Gastroesophageal sphincter (tissue), 4 donors: Measurements from ENCODE around the gene PCSK4. TPM values are rescaled to one million over a fixed set of nuclear protein-coding genes. Genes with fewer than 3 reads are reported as not detected.

Source experiments
- ATAC-seq: fragments of 150-250 bp; one replicate; pipeline ENCODE4 v1.9.1; 2016; ENCODE audit warnings: mild to moderate bottlenecking, moderate library complexity
- H3K27ac ChIP-seq, 4 donors: fragments of 200-600 bp; sonication (generic) in 3 of 4; 1 replicate in 3 of 4; 2 replicates in 1 of 4; pipeline ENCODE4 v1.5.1; 2016 to 2019
- H3K27me3 ChIP-seq: fragments of 200-600 bp; sonication (generic); one replicate; pipeline ENCODE4 v1.5.1; 2019
- H3K36me3 ChIP-seq, 2 donors: fragments of 200-600 bp; sonication (generic); one replicate each; pipeline ENCODE4 v1.5.1; 2019; ENCODE audit warnings: control low read depth in 1 of 2
- H3K4me1 ChIP-seq, 3 donors: fragments of 200-600 bp; sonication (generic); 1 replicate in 2 of 3; 2 replicates in 1 of 3; pipeline ENCODE4 v1.5.1; 2016 to 2019; ENCODE audit warnings: control low read depth in 2 of 3
- H3K4me3 ChIP-seq, 2 donors: fragments of 200-600 bp; sonication (generic); one replicate each; pipeline ENCODE4 v1.5.1; 2019; ENCODE audit warnings: mild to moderate bottlenecking in 1 of 2, moderate library complexity in 1 of 2
- H3K9me3 ChIP-seq, 3 donors: fragments of 200-600 bp; sonication (generic); one replicate each; pipeline ENCODE4 v1.5.1; 2017 to 2019; ENCODE audit warnings: control low read depth in 2 of 3
- CTCF ChIP-seq, 4 experiments: fragments of 200-600 bp in 2 of 4; fragments of 450-650 bp in 2 of 4; sonication (generic) in 1 of 4; IDR thresholded peaks; one replicate each; pipeline ENCODE4 v1.5.1; 2017 to 2019; ENCODE audit warnings: antibody characterized with exemption in 4 of 4, mild to moderate bottlenecking in 2 of 4, moderate library complexity in 2 of 4
- EP300 ChIP-seq: sonication (generic); formaldehyde crosslinking; IDR thresholded peaks from one replicate; pipeline ENCODE4 v1.6.1; 2017; ENCODE audit warnings: antibody characterized with exemption, mild to moderate bottlenecking
- POLR2A ChIP-seq, 2 donors: fragments of 450-650 bp; IDR thresholded peaks; one replicate each; pipeline ENCODE4 v1.6.1; 2017; ENCODE audit warnings: antibody characterized with exemption in 2 of 2, mild to moderate bottlenecking in 2 of 2, moderate library complexity in 1 of 2
- POLR2AphosphoS5 ChIP-seq: sonication (generic); formaldehyde crosslinking; IDR thresholded peaks from one replicate; pipeline ENCODE4 v1.6.1; 2017; ENCODE audit warnings: antibody characterized with exemption
- WGBS, 2 donors: methylation state at CpG; one replicate each; pipeline ENCODE4 v1.1.5; 2018; ENCODE audit warnings: low coverage in 1 of 2; 5-methylcytosine and 5-hydroxymethylcytosine counted together
- total RNA-seq, 4 donors: library from RNA; depleted of rRNA; stranded (reverse); fragments of >200 nt; gene quantifications; one replicate each; pipeline ENCODE4 v1.1.0, GENCODE V29; 2016

Gene PCSK4
- total RNA-seq, 4 donors from 2014 or later: 0.94 to 2.2 (median 2.0) TPM

DNA sequence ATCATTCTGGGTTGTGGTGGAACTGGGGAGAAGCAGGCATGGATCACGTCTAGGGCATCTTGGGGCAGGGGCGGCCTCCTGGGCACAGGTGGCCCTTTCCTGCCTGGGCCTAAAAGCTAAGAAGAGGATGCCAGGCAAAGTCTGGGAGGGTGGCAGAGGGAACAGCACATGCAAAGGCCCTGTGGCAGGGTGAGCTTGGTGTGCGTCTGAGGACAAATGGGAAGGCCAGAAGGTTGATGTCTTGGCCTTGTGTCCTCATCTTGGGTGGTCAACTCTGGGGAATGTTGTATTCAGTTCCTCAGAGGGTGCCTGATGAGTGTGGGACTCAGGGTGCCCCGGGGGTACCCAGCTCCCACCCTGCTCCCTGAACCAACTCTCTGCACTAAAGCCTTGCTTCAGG, 28.3 kb upstream of the PCSK4 start:
- peaks cover 0 to 6% (median 3%) of the 10 kb centered on the region in 3 donors for H3K4me1 ChIP-seq
- H3K4me3 ChIP-seq: no peak overlapping the region
- peaks cover 59% of the 10 kb centered on the region for H3K27me3 ChIP-seq
- no peaks in the 10 kb centered on the region for H3K36me3 ChIP-seq
- no peak overlapping the region for H3K27ac ChIP-seq
- no peak for ATAC-seq
- no peaks in the 10 kb centered on the region for H3K9me3 ChIP-seq
- WGBS, 2 donors: 88% methylated on average over 3 of the region's 4 CpGs; no CpG with 5 or more reads in 1 of the 2 donors
- no peak for TF ChIP-seq EP300
- no peak for TF ChIP-seq CTCF (IDR thresholded peaks at IDR 0.05)
- no peak for TF ChIP-seq POLR2AphosphoS5
- no peak for TF ChIP-seq POLR2A (IDR thresholded peaks at IDR 0.05)

DNA sequence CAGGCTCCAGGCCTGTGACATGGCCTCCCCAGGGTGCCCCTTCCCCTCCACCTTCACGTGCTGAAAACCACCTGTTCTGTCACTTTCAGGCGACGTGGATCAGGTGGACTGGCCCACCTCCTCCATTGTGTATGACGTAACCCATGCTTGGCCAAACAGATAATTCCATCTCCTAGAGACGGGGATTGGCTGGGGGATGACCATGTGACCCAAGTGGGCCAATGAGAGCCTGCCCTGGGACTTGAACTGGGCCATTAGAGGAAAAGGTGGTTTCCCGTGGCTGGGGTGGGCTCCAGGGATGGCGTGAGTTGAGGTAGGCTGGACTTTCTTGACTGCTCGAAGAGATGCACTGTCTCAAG, 26.2 kb upstream of the PCSK4 start:
- Histone ChIP-seq H3K4me1 (peaks cover 0 to 26% (median 4%) of the 10 kb centered on the region in 3 donors), H3K9me3 (no peaks in the 10 kb centered on the region), H3K4me3 (no peak overlapping the region), H3K27ac (no peak overlapping the region), H3K36me3 (no peaks in the 10 kb centered on the region), H3K27me3 (peaks cover 70% of the 10 kb centered on the region)
- 58 to 90% methylated on average over 2 to 6 of the region's 8 CpGs for WGBS, 2 donors
- TF ChIP-seq CTCF (IDR thresholded peaks at IDR 0.05) (no peak), EP300 (no peak)
- ATAC-seq: no peak

DNA sequence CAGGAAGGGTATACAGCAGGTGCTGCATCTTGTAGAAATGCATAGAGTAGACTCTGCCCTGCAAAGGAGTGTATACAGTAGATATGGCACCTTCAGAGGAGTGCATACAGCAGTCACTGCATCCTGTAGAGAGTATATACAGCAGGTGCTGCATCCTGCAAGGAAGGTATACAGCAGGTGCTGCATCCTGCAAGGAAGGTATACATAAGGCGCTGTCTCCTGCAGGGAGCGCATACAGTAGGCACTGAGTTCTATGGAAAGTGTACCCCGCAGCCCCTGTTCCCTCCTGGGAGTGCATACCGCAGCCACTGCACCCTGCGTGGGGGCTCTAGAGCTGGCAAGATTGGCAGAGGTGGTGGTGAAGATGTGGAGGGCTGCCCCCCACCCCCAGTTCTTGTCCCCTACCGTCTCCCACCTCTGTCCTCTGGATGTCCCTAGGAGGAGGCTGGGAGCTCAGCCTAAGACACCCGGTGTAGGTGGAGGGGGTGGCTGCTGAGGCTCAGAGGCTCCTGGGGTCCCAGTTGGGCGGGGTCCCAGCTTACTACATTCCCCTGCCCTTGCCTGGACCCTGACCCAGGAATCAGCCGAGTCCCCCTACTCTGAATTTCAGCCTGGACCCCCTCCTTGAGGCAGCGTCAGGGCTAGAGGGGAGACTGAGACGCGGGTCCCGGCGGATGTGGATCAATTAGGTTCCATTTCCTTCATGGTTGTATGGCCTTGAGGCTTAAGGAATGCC, 25.0 kb upstream of the PCSK4 start:
- Histone ChIP-seq H3K4me3 (no peak overlapping the region), H3K27me3 (peaks cover 77% of the 10 kb centered on the region), H3K4me1 (peaks cover 0 to 36% (median 4%) of the 10 kb centered on the region in 3 donors), H3K27ac (no peak overlapping the region), H3K9me3 (no peaks in the 10 kb centered on the region), H3K36me3 (no peaks in the 10 kb centered on the region)
- 40 to 90% methylated on average over 1 to 4 of the region's 14 CpGs for WGBS, 2 donors
- no peak for TF ChIP-seq EP300
- no peak for TF ChIP-seq POLR2A (IDR thresholded peaks at IDR 0.05)
- TF ChIP-seq CTCF (IDR thresholded peaks at IDR 0.05): no peak
- no peak for TF ChIP-seq POLR2AphosphoS5
- no peak for ATAC-seq

- TF ChIP-seq EP300: no peak
- TF ChIP-seq POLR2AphosphoS5: no peak
- no peak for TF ChIP-seq POLR2A (IDR thresholded peaks at IDR 0.05)
- TF ChIP-seq CTCF (IDR thresholded peaks at IDR 0.05): no peak
- 55% methylated on average over 2 of the region's 10 CpGs; no CpG with 5 or more reads in 1 of the 2 donors for WGBS, 2 donors
- no peak for ATAC-seq
- no peak overlapping the region for H3K27ac ChIP-seq
- H3K36me3 ChIP-seq: no peaks in the 10 kb centered on the region
- H3K4me1 ChIP-seq: peaks cover 0 to 38% (median 4%) of the 10 kb centered on the region in 3 donors
- H3K27me3 ChIP-seq: peaks cover 75% of the 10 kb centered on the region
- H3K9me3 ChIP-seq: no peaks in the 10 kb centered on the region
- H3K4me3 ChIP-seq: no peak overlapping the region
Observed at GRCh38 chr19:1514295-1514661, 24.1 kb upstream of the PCSK4 start.
